CD14-positive monocyte (primary cell): ENCODE measurements around the gene TESPA1. TPM values are rescaled to one million over a fixed set of nuclear protein-coding genes. Genes with fewer than 3 reads are reported as not detected.

ENCODE experiments used
- DNase-seq, 3 donors: peaks; one replicate each; pipeline ENCODE4 v3.0.0-alpha.2; 2011 to 2022
- H2AFZ ChIP-seq: 2 replicates; pipeline ENCODE4 v1.6.0; 2012; ENCODE audit warnings: mild to moderate bottlenecking, low read depth, low read length, inconsistent platforms; ENCODE audit not compliant: insufficient read depth, poor library complexity, severe bottlenecking
- H3K27ac ChIP-seq, 2 donors: 1 replicate in 1 of 2; 2 replicates in 1 of 2; pipeline ENCODE4 v1.5.1; 2012 to 2013; ENCODE audit warnings: low read length in 2 of 2, control low read depth in 1 of 2, inconsistent platforms in 1 of 2, low read depth in 1 of 2, mild to moderate bottlenecking in 1 of 2
- H3K27me3 ChIP-seq, 2 donors: one replicate each; pipeline versions ENCODE4 v1.6.0 to v1.6.1; 2011 to 2013; ENCODE audit warnings: low read length in 2 of 2; ENCODE audit not compliant: control insufficient read depth in 2 of 2, insufficient read depth in 2 of 2
- H3K36me3 ChIP-seq, 2 donors: replicated peaks in 1 of 2; 1 replicate in 1 of 2; 2 replicates in 1 of 2; pipeline versions ENCODE4 v1.5.1 to v1.6.1; 2012 to 2013; ENCODE audit warnings: low read length in 2 of 2, control low read depth in 1 of 2, inconsistent platforms in 1 of 2, mild to moderate bottlenecking in 1 of 2; ENCODE audit not compliant: insufficient read depth in 2 of 2, control insufficient read depth in 1 of 2
- H3K4me1 ChIP-seq, 2 donors: 1 replicate in 1 of 2; 2 replicates in 1 of 2; pipeline versions ENCODE4 v1.5.1 to v1.6.1; 2012 to 2013; ENCODE audit warnings: low read length in 2 of 2, control low read depth in 1 of 2, inconsistent platforms in 1 of 2, mild to moderate bottlenecking in 1 of 2, moderate library complexity in 1 of 2; ENCODE audit not compliant: insufficient read depth in 2 of 2, control insufficient read depth in 1 of 2
- H3K4me2 ChIP-seq: replicated peaks from 2 replicates; pipeline ENCODE3; 2012; ENCODE audit warnings: low read length, moderate library complexity, mild to moderate bottlenecking; ENCODE audit not compliant: poor library complexity, severe bottlenecking; ENCODE audit errors: extremely low read depth
- H3K4me3 ChIP-seq, 3 experiments: fragments of 200-600 bp in 1 of 3; sonication (generic) in 1 of 3; replicated peaks in 1 of 3; 1 replicate in 2 of 3; 2 replicates in 1 of 3; pipeline ENCODE4 v1.5.1; 2011 to 2013; ENCODE audit warnings: low read length in 3 of 3, mild to moderate bottlenecking in 3 of 3, control low read depth in 2 of 3, low read depth in 2 of 3, inconsistent platforms in 1 of 3, moderate library complexity in 1 of 3
- H3K79me2 ChIP-seq: 2 replicates; pipeline ENCODE4 v1.6.0; 2012; ENCODE audit warnings: mild to moderate bottlenecking, control low read depth, inconsistent platforms, low read length, moderate library complexity; ENCODE audit not compliant: insufficient read depth
- H3K9ac ChIP-seq: 2 replicates; pipeline ENCODE4 v1.6.0; 2017; ENCODE audit warnings: low read length, mild to moderate bottlenecking; ENCODE audit not compliant: insufficient read depth, poor library complexity, severe bottlenecking
- H3K9me3 ChIP-seq, 2 donors: replicated peaks in 1 of 2; 1 replicate in 1 of 2; 2 replicates in 1 of 2; pipeline versions ENCODE4 v1.5.1 to v1.6.1; 2012 to 2013; ENCODE audit warnings: low read length in 2 of 2, control low read depth in 1 of 2; ENCODE audit not compliant: control insufficient read depth in 1 of 2, insufficient read depth in 1 of 2
- H4K20me1 ChIP-seq: 2 replicates; pipeline ENCODE4 v1.6.0; 2012; ENCODE audit warnings: mild to moderate bottlenecking, low read length, control low read depth, moderate library complexity; ENCODE audit not compliant: insufficient read depth
- H3K27ac Mint-ChIP-seq, 7 donors: one replicate each; pipeline ENCODE4 v1.8.0; 2020; ENCODE audit warnings: mild to moderate bottlenecking in 7 of 7, mixed read lengths in 7 of 7, moderate library complexity in 6 of 7, inconsistent platforms in 2 of 7
- H3K27me3 Mint-ChIP-seq, 3 donors: one replicate each; pipeline ENCODE4 v1.8.0; 2021 to 2022; ENCODE audit warnings: low read depth in 3 of 3, mild to moderate bottlenecking in 3 of 3, mixed read lengths in 3 of 3, moderate library complexity in 3 of 3, inconsistent platforms in 1 of 3
- H3K36me3 Mint-ChIP-seq, 2 donors: one replicate each; pipeline ENCODE4 v1.8.0; 2020; ENCODE audit warnings: mixed read lengths in 2 of 2, inconsistent platforms in 1 of 2, mild to moderate bottlenecking in 1 of 2
- H3K4me1 Mint-ChIP-seq: one replicate; pipeline ENCODE4 v1.8.0; 2020; ENCODE audit warnings: mild to moderate bottlenecking, mixed read lengths
- H3K4me3 Mint-ChIP-seq, 2 donors: one replicate each; pipeline ENCODE4 v1.8.0; 2020; ENCODE audit warnings: mild to moderate bottlenecking in 2 of 2, mixed read lengths in 2 of 2, moderate library complexity in 1 of 2
- H3K9me3 Mint-ChIP-seq, 7 donors: one replicate each; pipeline ENCODE4 v1.8.0; 2020 to 2022; ENCODE audit warnings: mixed read lengths in 7 of 7, mild to moderate bottlenecking in 6 of 7, moderate library complexity in 6 of 7, inconsistent platforms in 2 of 7
- WGBS: methylation state at CpG from one replicate; pipeline ENCODE4 v1.1.5; 2013; ENCODE audit warnings: missing lambda C conversion rate; ENCODE audit not compliant: insufficient coverage; 5-methylcytosine and 5-hydroxymethylcytosine counted together
- intact Hi-C, 2 donors: fragments of 100-400 bp; cut with micrococcal nuclease; formaldehyde crosslinking; loops; one replicate each; pipeline versions ENCODE4 v1.15.0 to v1.15.1; 2023
- polyA plus RNA-seq, 3 donors: library from polyadenylated mRNA; depleted of rRNA in 1 of 3; unstranded in 2 of 3; stranded (reverse) in 1 of 3; fragments of 300-500 nt in 2 of 3; fragments of >200 nt in 1 of 3; fragmentation: Illumina TruSeq in 2 of 3; gene quantifications; 1 replicate in 2 of 3; 2 replicates in 1 of 3; pipeline ENCODE4 v1.2.3, GENCODE V29; 2012 to 2021
- TF ChIP-seq, protein P1 (sequence below): fragments of 200-600 bp; IDR thresholded peaks from one replicate; pipeline ENCODE4 v1.8.0; 2022; ENCODE audit warnings: antibody characterized with exemption, mild to moderate bottlenecking

The TESPA1 gene
- polyA plus RNA-seq, 3 donors: 0.23 to 0.61 (median 0.37) TPM

DNA sequence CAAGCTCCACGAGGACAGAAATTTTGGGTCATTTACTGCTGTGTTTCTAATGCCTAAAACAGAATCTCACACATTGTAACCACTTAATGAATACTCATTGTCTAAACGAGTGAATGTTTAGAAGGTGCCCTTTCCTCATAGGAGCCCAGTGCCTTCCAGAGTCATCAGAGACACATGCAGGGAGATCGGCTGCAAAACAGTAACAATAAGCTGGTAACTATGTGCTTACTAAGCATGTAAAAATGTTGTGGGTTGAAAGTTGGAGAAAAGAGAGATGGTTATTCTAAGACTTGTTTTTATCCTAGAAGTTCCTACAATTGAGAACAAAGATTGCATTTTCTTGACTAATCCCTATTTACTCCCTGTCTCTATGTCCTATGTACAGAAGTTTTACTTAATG lies 7.4 kb downstream of the TESPA1 start:
- H3K9me3 Mint-ChIP-seq: no peaks in the 10 kb centered on the region
- H3K9me3 ChIP-seq: no peaks in the 10 kb centered on the region
- H2AFZ ChIP-seq: no peak overlapping the region
- H3K27me3 ChIP-seq: no peaks in the 10 kb centered on the region
- H3K27ac ChIP-seq: no peak overlapping the region
- no peak overlapping the region for H3K9ac ChIP-seq
- intact Hi-C loops: no loop called here
- no peaks in the 10 kb centered on the region for H3K36me3 ChIP-seq
- TF ChIP-seq, protein P1, sequence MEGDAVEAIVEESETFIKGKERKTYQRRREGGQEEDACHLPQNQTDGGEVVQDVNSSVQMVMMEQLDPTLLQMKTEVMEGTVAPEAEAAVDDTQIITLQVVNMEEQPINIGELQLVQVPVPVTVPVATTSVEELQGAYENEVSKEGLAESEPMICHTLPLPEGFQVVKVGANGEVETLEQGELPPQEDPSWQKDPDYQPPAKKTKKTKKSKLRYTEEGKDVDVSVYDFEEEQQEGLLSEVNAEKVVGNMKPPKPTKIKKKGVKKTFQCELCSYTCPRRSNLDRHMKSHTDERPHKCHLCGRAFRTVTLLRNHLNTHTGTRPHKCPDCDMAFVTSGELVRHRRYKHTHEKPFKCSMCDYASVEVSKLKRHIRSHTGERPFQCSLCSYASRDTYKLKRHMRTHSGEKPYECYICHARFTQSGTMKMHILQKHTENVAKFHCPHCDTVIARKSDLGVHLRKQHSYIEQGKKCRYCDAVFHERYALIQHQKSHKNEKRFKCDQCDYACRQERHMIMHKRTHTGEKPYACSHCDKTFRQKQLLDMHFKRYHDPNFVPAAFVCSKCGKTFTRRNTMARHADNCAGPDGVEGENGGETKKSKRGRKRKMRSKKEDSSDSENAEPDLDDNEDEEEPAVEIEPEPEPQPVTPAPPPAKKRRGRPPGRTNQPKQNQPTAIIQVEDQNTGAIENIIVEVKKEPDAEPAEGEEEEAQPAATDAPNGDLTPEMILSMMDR: no peak
- H3K4me1 Mint-ChIP-seq: peaks cover 14% of the 10 kb centered on the region
- no peak overlapping the region for H3K4me3 ChIP-seq
- no peaks in the 10 kb centered on the region for H3K4me1 ChIP-seq
- H3K36me3 Mint-ChIP-seq: peaks cover 4 to 8% of the 10 kb centered on the region in 2 donors
- no peak overlapping the region for H3K27ac Mint-ChIP-seq
- no peak overlapping the region for H3K4me3 Mint-ChIP-seq
- H3K27me3 Mint-ChIP-seq: no peaks in the 10 kb centered on the region
- no CpG with 5 or more reads among the region's 3 CpGs for WGBS
- H3K79me2 ChIP-seq: no peaks in the 10 kb centered on the region
- DNase-seq: no peak
- no peak overlapping the region for H3K4me2 ChIP-seq
- H4K20me1 ChIP-seq: no peaks in the 10 kb centered on the region

DNA sequence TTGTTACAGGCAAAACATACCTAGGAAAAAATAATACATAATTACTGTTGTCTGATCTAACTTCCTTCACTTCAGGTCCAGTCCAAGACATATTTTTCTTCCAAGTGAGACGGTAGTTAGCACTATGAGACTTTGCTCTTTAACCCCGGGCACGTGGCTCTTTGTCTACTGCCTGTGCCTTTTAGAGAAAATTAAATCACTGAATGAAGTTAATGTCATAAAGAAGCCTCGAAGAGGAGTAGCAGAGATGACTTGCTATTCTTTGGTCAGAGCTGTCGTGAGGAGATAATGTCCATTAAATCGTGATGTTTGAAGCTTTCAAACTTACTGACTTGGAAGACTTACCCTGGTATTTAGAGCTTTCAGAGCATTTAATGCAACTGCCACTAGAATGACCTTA lies 8.7 kb downstream of the TESPA1 start:
- WGBS: 80% methylated on average over 3 of the region's 6 CpGs
- no peaks in the 10 kb centered on the region for H3K4me1 ChIP-seq
- H3K79me2 ChIP-seq: no peaks in the 10 kb centered on the region
- intact Hi-C loops: no loop called here
- Mint-ChIP-seq H3K4me1 (peaks cover 14% of the 10 kb centered on the region), H3K27me3 (no peaks in the 10 kb centered on the region), H3K27ac (no peak overlapping the region), H3K36me3 (peaks cover 4 to 8% of the 10 kb centered on the region in 2 donors), H3K9me3 (no peaks in the 10 kb centered on the region), H3K4me3 (no peak overlapping the region)
- no peak overlapping the region for H3K4me2 ChIP-seq
- no peak overlapping the region for H3K27ac ChIP-seq
- TF ChIP-seq, protein P1: no peak
- no peaks in the 10 kb centered on the region for H4K20me1 ChIP-seq
- H3K4me3 ChIP-seq: no peak overlapping the region
- no peaks in the 10 kb centered on the region for H3K9me3 ChIP-seq
- no peak overlapping the region for H2AFZ ChIP-seq
- no peaks in the 10 kb centered on the region for H3K27me3 ChIP-seq
- DNase-seq: no peak
- H3K9ac ChIP-seq: no peak overlapping the region
- H3K36me3 ChIP-seq: no peaks in the 10 kb centered on the region
